ENCODE results near the gene LRCH4. TPM values are rescaled to one million over a fixed set of nuclear protein-coding genes. Genes with fewer than 3 reads are reported as not detected.

The LRCH4 gene
- total and polyA plus RNA-seq, 9 of the 15 experiments (the other 6 are each of a cell fraction or from before 2014, with no cell fraction given) = 0.06 to 63.3 (median 15.0) TPM

GRCh38 chr7:100585511-100586265 lies at the start of gene LRCH4 (continued):
- TF ChIP-seq NKRF (IDR thresholded peaks at IDR 0.05; ENCODE audit: borderline replicate concordance) = peak; percentile 83
- no peak for TF ChIP-seq STAG1 (CRISPR knock-in tag; IDR thresholded peaks at IDR 0.05; ENCODE audit: borderline replicate concordance)
- TF ChIP-seq ZSCAN29 (IDR thresholded peaks at IDR 0.05) = no peak
- no peak for TF ChIP-seq ZSCAN32 (CRISPR knock-in tag; IDR thresholded peaks at IDR 0.05)
- TF ChIP-seq KAT8 (IDR thresholded peaks at IDR 0.05; ENCODE audit: low read depth) = no peak
- no peak for TF ChIP-seq ZNF518B (CRISPR knock-in tag; IDR thresholded peaks at IDR 0.05)
- peak; percentile 81 for TF ChIP-seq SAP30 (IDR thresholded peaks at IDR 0.05; ENCODE audit: borderline replicate concordance, insufficient read depth, low read depth, low read length, poor library complexity, severe bottlenecking)
- TF ChIP-seq MIER1 (IDR thresholded peaks at IDR 0.05; ENCODE audit: low read depth) = no peak
- TF ChIP-seq KHSRP (IDR thresholded peaks at IDR 0.05) = no peak
- no peak for TF ChIP-seq THRAP3 (IDR thresholded peaks at IDR 0.05; ENCODE audit: borderline replicate concordance)
- peak; percentile 85 for TF ChIP-seq GABPB1 (CRISPR knock-in tag; IDR thresholded peaks at IDR 0.05)
- peak; percentile 35; the same call in 1 of the 2 replicates for TF ChIP-seq GMEB1 (CRISPR knock-in tag; IDR thresholded peaks at IDR 0.05)
- TF ChIP-seq GTF2B (IDR thresholded peaks at IDR 0.05; ENCODE audit: extremely low read depth, insufficient read length) = no peak
- no peak; the same call in 1 of the 2 replicates for TF ChIP-seq FOXM1 (IDR thresholded peaks at IDR 0.05; ENCODE audit: low read depth)
- TF ChIP-seq FOXM1 (CRISPR knock-in tag; IDR thresholded peaks at IDR 0.05; ENCODE audit: low read depth) = peak; percentile 92
- TF ChIP-seq ZBTB5 (IDR thresholded peaks at IDR 0.05) = 0 out of 2 replicates have a peak, but pooled peaks have one; percentile 30
- TF ChIP-seq CHCHD3 (CRISPR knock-in tag; IDR thresholded peaks at IDR 0.05) = no peak
- TF ChIP-seq HIVEP1 (CRISPR knock-in tag; IDR thresholded peaks at IDR 0.05) = no peak

Data from K562 (cell line).